Neural crest cell (in vitro differentiated cells): Measurements from ENCODE around the gene RNFT2. TPM values are rescaled to one million over a fixed set of nuclear protein-coding genes. Genes with fewer than 3 reads are reported as not detected.

ENCODE experiments used
- DNase-seq: peaks from one replicate; pipeline ENCODE4 v3.0.0; 2021; ENCODE audit warnings: low read depth, mixed read lengths, low spot score
- H3K27ac Mint-ChIP-seq: one replicate; pipeline ENCODE4 v1.8.0; 2021; ENCODE audit warnings: mild to moderate bottlenecking, mixed read lengths; ENCODE audit not compliant: unreplicated experiment
- H3K27me3 Mint-ChIP-seq: 2 replicates; pipeline ENCODE4 v1.8.0; 2021; ENCODE audit warnings: low read depth, mild to moderate bottlenecking, mixed read lengths
- H3K36me3 Mint-ChIP-seq: 2 replicates; pipeline ENCODE4 v1.8.0; 2021; ENCODE audit warnings: low read depth, mild to moderate bottlenecking, mixed read lengths
- H3K4me1 Mint-ChIP-seq: 2 replicates; pipeline ENCODE4 v1.8.0; 2021; ENCODE audit warnings: mixed read lengths
- H3K4me3 Mint-ChIP-seq: one replicate; pipeline ENCODE4 v1.8.0; 2021; ENCODE audit warnings: mild to moderate bottlenecking, mixed read lengths
- H3K9me3 Mint-ChIP-seq: 2 replicates; pipeline ENCODE4 v1.8.0; 2021; ENCODE audit warnings: mixed read lengths
- total RNA-seq: library from RNA; stranded (reverse); gene quantifications from 2 replicates; pipeline ENCODE4 v1.2.1, GENCODE V29; 2021
- TF ChIP-seq, protein P1 (sequence below): fragments of 200-600 bp; sonication (generic); conservative IDR thresholded peaks from 2 replicates; pipeline ENCODE4 v1.5.0; 2021; ENCODE audit warnings: antibody characterized with exemption, mild to moderate bottlenecking

The RNFT2 gene
- total RNA-seq, 1 donor from 2014 or later, result 79.9 TPM

DNA sequence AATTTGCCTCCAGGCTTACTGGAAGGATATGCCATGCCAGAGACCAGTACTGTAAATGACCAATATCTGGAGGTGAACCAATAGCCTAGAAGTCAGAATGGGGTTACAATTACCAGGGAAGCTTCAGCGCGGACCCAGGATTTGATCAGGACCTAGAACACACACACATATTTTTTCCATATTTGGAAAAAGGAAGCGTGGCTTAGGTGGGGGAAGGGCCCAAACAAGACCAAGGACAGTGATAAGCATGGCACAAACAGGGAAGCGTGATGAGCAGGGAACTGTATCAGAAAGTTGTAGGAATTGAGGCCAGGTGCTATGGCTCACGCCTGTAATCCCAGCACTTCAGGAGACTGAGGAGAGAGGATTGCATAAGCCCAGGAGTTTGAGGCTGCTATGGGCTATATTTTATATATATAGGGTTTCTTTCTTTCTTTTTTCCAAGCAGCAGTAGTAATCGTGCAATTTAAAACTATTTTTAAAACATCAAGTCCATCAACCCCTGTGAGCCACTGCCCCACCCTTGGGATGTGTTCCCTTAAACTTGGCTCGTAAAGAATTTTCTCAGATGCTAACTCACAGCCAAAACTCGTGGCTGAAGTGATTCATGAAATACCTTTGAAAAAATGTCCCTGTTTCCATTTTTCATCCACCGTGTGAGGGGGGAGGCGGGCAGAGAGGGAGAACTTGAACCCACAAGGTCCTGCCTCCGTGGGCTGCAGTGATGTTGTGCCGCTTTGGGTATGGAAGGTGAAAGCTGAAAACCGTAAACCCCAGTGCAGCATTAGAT is 126.5 kb downstream of the RNFT2 start:
- no peak for DNase-seq
- H3K9me3 Mint-ChIP-seq, result no peaks in the 10 kb centered on the region
- H3K27me3 Mint-ChIP-seq, result no peaks in the 10 kb centered on the region
- no peaks in the 10 kb centered on the region for H3K36me3 Mint-ChIP-seq
- no peak overlapping the region for H3K4me3 Mint-ChIP-seq
- peaks cover 22% of the 10 kb centered on the region for H3K4me1 Mint-ChIP-seq
- H3K27ac Mint-ChIP-seq, result no peak overlapping the region
- TF ChIP-seq, protein P1, sequence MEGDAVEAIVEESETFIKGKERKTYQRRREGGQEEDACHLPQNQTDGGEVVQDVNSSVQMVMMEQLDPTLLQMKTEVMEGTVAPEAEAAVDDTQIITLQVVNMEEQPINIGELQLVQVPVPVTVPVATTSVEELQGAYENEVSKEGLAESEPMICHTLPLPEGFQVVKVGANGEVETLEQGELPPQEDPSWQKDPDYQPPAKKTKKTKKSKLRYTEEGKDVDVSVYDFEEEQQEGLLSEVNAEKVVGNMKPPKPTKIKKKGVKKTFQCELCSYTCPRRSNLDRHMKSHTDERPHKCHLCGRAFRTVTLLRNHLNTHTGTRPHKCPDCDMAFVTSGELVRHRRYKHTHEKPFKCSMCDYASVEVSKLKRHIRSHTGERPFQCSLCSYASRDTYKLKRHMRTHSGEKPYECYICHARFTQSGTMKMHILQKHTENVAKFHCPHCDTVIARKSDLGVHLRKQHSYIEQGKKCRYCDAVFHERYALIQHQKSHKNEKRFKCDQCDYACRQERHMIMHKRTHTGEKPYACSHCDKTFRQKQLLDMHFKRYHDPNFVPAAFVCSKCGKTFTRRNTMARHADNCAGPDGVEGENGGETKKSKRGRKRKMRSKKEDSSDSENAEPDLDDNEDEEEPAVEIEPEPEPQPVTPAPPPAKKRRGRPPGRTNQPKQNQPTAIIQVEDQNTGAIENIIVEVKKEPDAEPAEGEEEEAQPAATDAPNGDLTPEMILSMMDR, result no peak

DNA sequence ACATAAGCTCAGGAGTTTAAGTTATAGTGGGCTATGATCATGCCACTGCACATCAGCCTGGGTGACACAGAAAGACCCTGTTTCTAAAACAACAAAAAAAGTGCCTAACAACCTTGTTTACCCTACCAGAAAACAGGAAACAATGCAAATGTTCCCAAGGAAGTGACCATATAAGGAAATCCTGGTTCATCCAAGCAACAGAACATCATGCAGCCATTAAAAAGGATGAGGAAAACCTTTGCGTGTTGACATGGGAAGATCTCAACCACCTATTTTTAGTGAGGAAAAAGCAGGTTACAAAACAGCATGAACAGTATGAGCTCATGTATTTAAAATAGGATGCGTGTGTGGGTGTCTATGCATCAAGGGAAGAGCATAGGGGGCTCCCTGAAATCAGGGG is 129.4 kb downstream of the RNFT2 start:
- DNase-seq, result no peak
- TF ChIP-seq, protein P1, result no peak
- Mint-ChIP-seq H3K27me3 (peaks cover 3% of the 10 kb centered on the region), H3K27ac (no peak overlapping the region), H3K4me1 (no peaks in the 10 kb centered on the region), H3K4me3 (no peak overlapping the region), H3K36me3 (no peaks in the 10 kb centered on the region), H3K9me3 (no peaks in the 10 kb centered on the region)

DNA sequence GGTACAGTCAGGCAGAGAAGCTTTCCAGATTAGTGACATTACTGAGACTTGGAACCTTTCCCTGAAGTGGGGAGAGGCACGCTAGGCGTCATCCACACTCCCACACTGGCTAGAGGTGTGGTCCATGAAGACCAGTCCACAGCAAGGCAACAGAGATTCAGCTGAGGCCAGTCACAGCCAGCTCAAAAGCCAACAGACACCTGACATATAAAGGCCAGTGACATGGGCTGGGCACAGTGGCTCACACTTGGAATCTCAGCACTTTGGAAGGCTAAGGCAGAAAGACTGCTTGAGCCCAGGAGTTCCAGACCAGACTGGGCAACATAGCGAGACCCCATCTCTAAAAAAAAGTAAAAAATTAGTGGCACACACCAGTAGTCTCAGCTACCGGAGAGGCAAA is 132.2 kb downstream of the RNFT2 start:
- H3K36me3 Mint-ChIP-seq, result no peaks in the 10 kb centered on the region
- DNase-seq, result no peak
- peaks cover 5% of the 10 kb centered on the region for H3K9me3 Mint-ChIP-seq
- H3K4me1 Mint-ChIP-seq, result no peaks in the 10 kb centered on the region
- TF ChIP-seq, protein P1, result no peak
- H3K4me3 Mint-ChIP-seq, result no peak overlapping the region
- H3K27me3 Mint-ChIP-seq, result peaks cover 9% of the 10 kb centered on the region
- no peak overlapping the region for H3K27ac Mint-ChIP-seq

DNA sequence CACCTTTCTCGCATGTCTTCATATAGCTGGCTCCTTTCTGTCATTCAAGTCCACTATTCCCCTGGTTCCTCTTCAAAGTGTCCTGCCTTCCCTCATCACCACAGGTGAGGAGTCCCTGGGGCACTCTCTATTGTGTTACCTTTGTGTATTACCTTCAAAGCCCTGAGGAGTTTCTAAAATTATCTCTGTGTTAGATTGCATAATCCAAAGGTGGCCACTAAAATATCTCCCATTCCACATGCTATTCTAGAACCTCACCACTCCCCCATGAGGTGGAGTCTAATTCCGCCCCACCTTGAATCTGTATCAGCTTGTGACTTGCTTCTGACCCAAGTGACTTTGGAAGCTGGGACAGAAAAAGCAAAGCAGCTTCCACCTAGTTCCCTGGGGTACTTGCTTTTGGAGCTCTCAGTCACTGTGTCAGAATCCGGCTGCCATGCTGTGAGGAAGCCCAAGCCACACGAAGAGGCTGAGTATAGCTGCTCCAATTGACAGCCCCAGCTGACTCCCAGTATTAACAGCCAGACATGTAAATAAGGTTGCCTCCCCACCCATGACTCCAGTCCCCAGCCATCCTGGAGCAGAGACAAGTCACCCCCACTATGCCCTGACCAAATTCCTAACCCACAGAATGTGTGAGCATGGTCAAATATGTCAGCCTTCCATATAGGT is 136.3 kb downstream of the RNFT2 start:
- peaks cover 5% of the 10 kb centered on the region for H3K9me3 Mint-ChIP-seq
- H3K4me3 Mint-ChIP-seq, result no peak overlapping the region
- H3K27ac Mint-ChIP-seq, result no peak overlapping the region
- peaks cover 41% of the 10 kb centered on the region for H3K27me3 Mint-ChIP-seq
- peaks cover 30% of the 10 kb centered on the region for H3K4me1 Mint-ChIP-seq
- no peak for DNase-seq
- no peaks in the 10 kb centered on the region for H3K36me3 Mint-ChIP-seq
- TF ChIP-seq, protein P1, result no peak

DNA sequence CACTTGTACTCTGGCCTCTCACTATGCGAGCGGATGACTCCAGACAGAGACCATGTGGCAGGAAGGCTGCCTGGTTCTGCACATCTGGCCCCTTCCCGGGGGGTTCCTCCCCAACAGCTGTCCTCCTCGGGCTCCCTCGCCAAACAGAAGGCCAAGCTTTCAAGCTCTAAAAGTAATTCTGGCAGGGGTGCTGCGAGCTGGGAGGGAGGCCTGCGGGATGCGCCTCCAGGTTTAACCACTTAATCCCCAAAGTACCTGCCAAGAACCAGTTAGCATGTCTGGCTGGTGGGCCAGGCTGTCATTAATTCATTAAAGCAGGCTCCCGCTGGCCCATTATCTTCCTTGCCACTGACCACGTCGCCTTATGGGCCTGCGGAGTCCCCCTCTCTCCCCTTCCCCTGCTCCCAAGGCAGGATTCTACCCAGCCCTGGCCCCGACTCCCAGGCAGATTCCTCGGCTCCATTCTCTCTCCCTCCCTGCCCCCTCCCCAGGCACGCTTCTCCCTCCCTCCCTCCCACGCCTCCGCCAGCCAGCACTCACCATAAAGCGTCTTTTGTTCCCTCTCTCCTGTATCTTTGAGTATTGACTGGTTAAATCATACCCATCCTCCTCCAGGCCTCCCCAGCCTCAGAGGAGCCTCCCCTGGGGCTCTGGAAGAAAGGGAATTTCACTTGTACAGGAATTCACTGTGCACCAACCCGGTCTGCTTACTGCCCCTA is 138.2 kb downstream of the RNFT2 start:
- Mint-ChIP-seq H3K9me3 (peaks cover 5% of the 10 kb centered on the region), H3K27ac (peak overlapping the region; percentile 78), H3K4me3 (peak overlapping the region; percentile 85), H3K27me3 (peaks cover 52% of the 10 kb centered on the region), H3K4me1 (peaks cover 42% of the 10 kb centered on the region), H3K36me3 (no peaks in the 10 kb centered on the region)
- TF ChIP-seq, protein P1, result no peak
- DNase-seq, result peak; percentile 39
